ENCODE measurements around the gene TRIM14.

- TF ChIP-seq CTCF (IDR thresholded peaks at IDR 0.05; ENCODE audit: insufficient read depth, low read length, poor library complexity, severe bottlenecking) (no peak), EZH2phosphoT487 (conservative IDR thresholded peaks at IDR 0.05; ENCODE audit: low read length) (no peak)
Measured at GRCh38 chr9:98049288-98050072, 69.5 kb downstream of the TRIM14 start.

Measured in SU-DHL-6 (cell line).